ENCODE measurements around the gene IL17RD. TPM values are rescaled to one million over a fixed set of nuclear protein-coding genes. Genes with fewer than 3 reads are reported as not detected.

IL17RD gene
- total RNA-seq, 1 experiment from 2014 or later = 31.7 TPM

- peak; percentile 97 for TF ChIP-seq CTCF (conservative IDR thresholded peaks at IDR 0.05)
- H3K4me3 Mint-ChIP-seq = peak overlapping the region; percentile 52 to 63; a peak in 4 of 5 replicates
- peak; percentile 91 for DNase-seq
- H3K79me2 ChIP-seq (ENCODE audit: insufficient read depth, low read length) = no peaks in the 10 kb centered on the region
- WGBS (ENCODE audit: extremely low coverage, insufficient read length, low lambda C conversion rate) = no CpG with 5 or more reads among the region's 40 CpGs
- H4K20me1 ChIP-seq (ENCODE audit: control insufficient read depth, insufficient read depth, insufficient read length) = no peaks in the 10 kb centered on the region
- no peak overlapping the region for H2BK15ac ChIP-seq (ENCODE audit: low read depth, low read length)
- H3K4me1 Mint-ChIP-seq = peaks cover 19 to 21% of the 10 kb centered on the region in 2 experiments
- H3K23ac ChIP-seq (ENCODE audit: insufficient read length, low read depth, low read length) = no peak overlapping the region
- H2BK12ac ChIP-seq (ENCODE audit: insufficient read length, low read depth, low read length) = no peak overlapping the region
- H4K91ac ChIP-seq (ENCODE audit: insufficient read length, low read depth, low read length) = no peak overlapping the region
- H4K5ac ChIP-seq (ENCODE audit: insufficient read length, low read depth, low read length) = no peak overlapping the region
- H2AFZ ChIP-seq (ENCODE audit: low read length) = no peak overlapping the region
- no peaks in the 10 kb centered on the region for H3K27me3 ChIP-seq (ENCODE audit: insufficient read depth, low read length)
- no peaks in the 10 kb centered on the region for H3K9me3 ChIP-seq (ENCODE audit: control insufficient read depth, low read depth, low read length)
- H3K79me1 ChIP-seq (ENCODE audit: insufficient read depth, low read depth, low read length, poor library complexity, severe bottlenecking) = no peaks in the 10 kb centered on the region
- peaks cover 27% of the 10 kb centered on the region for H3K27me3 Mint-ChIP-seq (ENCODE audit: low read depth)
- no peak overlapping the region for H3K27ac ChIP-seq (ENCODE audit: insufficient read length, low read depth, low read length)
- H3K36me3 Mint-ChIP-seq (ENCODE audit: insufficient read depth in 1 of 3, low read depth in 3 of 3) = no peaks in the 10 kb centered on the region
- H3K56ac ChIP-seq (ENCODE audit: insufficient read length, low read depth, low read length) = no peak overlapping the region
- no peak overlapping the region for H4K8ac ChIP-seq (replicated peaks; ENCODE audit: insufficient read length, low read depth, low read length)
- no peak overlapping the region for H3T11ph ChIP-seq (ENCODE audit: low read length)
- peaks cover 2% of the 10 kb centered on the region; the same call in 1 of the 2 replicates for H3K4me1 ChIP-seq (ENCODE audit: insufficient read depth, low read length)
- no peak overlapping the region for H3K14ac ChIP-seq (ENCODE audit: insufficient read depth, low read length)
- H2AK5ac ChIP-seq (ENCODE audit: insufficient read length, low read length) = no peak overlapping the region
- no peaks in the 10 kb centered on the region; a peak in 1 of 5 replicates for H3K9me3 Mint-ChIP-seq
- H3K4me2 ChIP-seq (ENCODE audit: insufficient read depth, insufficient read length, low read length) = peak overlapping the region; percentile 42
- no peak overlapping the region for H3K27ac Mint-ChIP-seq
- H3K23me2 ChIP-seq (ENCODE audit: insufficient read length, low read depth, low read length, poor library complexity, severe bottlenecking) = no peaks in the 10 kb centered on the region
- H2BK20ac ChIP-seq (ENCODE audit: low read depth, low read length, poor library complexity, severe bottlenecking) = no peak overlapping the region
- H2BK120ac ChIP-seq (ENCODE audit: low read depth, low read length, poor library complexity, severe bottlenecking) = no peak overlapping the region
- H3K18ac ChIP-seq (ENCODE audit: insufficient read length, low read depth, low read length) = peak overlapping the region; percentile 36
- no peak overlapping the region for H3K9ac ChIP-seq (ENCODE audit: extremely low read depth, insufficient read length, low read length)
- no peak overlapping the region for H2BK5ac ChIP-seq (ENCODE audit: insufficient read length, low read length)
- no peak overlapping the region for H3K4ac ChIP-seq (ENCODE audit: low read depth, low read length)
Observed at GRCh38 chr3:57169872-57170623, 4.9 kb upstream of the IL17RD start.
